ENCODE measurements around the gene SLC2A11.
"Not testable (repeated sequence)": the region's sequence is repeated elsewhere in the genome, so short reads cannot be mapped to it uniquely, and the experiment has no call there.

SLC2A11 gene

GRCh38 chr22:23910496-23911190 lies 53.0 kb downstream of the SLC2A11 start:
- no peak for DNase-seq

- DNase-seq: no peak
These were observed 53.8 kb downstream of the SLC2A11 start for GRCh38 chr22:23911318-23911980.

- DNase-seq: no peak
These were observed 54.7 kb downstream of the SLC2A11 start for GRCh38 chr22:23912293-23912903.

GRCh38 chr22:23913306-23913660 lies 55.6 kb downstream of the SLC2A11 start:
- no peak for DNase-seq

GRCh38 chr22:23913661-23914353 lies 56.1 kb downstream of the SLC2A11 start:
- peak; percentile 98 for DNase-seq

- no peak for DNase-seq
These were observed 57.6 kb downstream of the SLC2A11 start for GRCh38 chr22:23915290-23915689.

- DNase-seq: not testable (repeated sequence)
These were observed 62.6 kb downstream of the SLC2A11 start for GRCh38 chr22:23920267-23920611.

- DNase-seq: not testable (repeated sequence)
These were observed 64.0 kb downstream of the SLC2A11 start for GRCh38 chr22:23921586-23922201.

GRCh38 chr22:23922921-23923320 lies 65.2 kb downstream of the SLC2A11 start:
- DNase-seq: no peak

- no peak for DNase-seq
These were observed 67.4 kb downstream of the SLC2A11 start for GRCh38 chr22:23925020-23925606.

- no peak for DNase-seq
These were observed 68.9 kb downstream of the SLC2A11 start for GRCh38 chr22:23926561-23926960.

Measured in NCI-H2029 (cell line).